Ureter (tissue), 1 donor: ENCODE measurements around the gene RGS12. TPM values are rescaled to one million over a fixed set of nuclear protein-coding genes. Genes with fewer than 3 reads are reported as not detected.

ENCODE experiments used
- DNase-seq: peaks from one replicate; pipeline ENCODE4 v3.0.0-alpha.2; 2020; ENCODE audit warnings: low spot score
- total RNA-seq: library from RNA; stranded (reverse); gene quantifications from one replicate; pipeline ENCODE4 v1.2.4, GENCODE V29; 2023
- donor health status: DM: yes; HTN: yes; CAD: no.

Gene RGS12
- total RNA-seq, 1 donor from 2014 or later = 50.8 TPM

DNA sequence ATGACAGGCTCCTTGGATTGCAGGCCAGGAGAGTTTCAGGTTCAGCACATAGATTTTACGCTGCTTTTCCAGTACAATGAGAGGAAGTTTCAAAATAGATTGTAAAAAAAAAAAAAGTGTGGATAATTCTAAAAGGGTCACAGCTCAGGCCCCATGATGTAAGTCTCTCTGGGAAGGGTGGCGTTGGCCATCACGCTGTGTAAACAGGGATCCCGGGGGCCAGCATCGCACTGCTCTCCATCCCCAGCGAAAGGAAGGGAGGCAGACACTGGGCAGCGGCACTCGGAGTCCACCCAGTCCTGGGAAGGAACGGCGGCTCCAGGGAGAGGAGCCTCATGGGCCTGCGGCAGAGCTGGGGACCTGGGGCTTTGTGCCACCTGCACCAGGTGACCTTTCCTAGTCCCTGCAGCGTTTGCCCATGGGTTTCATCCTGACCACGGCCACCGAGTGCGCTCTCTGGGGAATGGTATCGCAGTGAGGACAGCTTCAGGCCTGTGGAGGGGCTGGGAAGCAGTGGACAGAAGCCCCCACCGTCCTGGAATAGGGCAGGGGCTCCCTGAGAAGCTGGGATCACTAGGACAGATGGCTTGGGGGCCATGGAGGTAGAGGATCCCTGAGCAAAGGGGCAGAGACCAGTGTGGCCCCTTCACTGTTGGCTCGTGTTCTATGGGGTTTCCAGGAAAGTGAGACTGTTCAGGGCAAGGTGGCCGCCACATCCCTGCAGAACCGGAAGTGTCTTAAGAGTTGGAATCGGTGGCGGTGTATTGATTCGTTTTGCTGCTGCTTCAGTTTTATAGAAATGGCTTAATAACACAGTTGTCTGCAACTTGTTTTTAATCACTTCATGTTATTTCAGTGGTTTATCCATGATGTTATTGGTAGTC is 38.9 kb downstream of the RGS12 start:
- DNase-seq = peak; percentile 34

DNA sequence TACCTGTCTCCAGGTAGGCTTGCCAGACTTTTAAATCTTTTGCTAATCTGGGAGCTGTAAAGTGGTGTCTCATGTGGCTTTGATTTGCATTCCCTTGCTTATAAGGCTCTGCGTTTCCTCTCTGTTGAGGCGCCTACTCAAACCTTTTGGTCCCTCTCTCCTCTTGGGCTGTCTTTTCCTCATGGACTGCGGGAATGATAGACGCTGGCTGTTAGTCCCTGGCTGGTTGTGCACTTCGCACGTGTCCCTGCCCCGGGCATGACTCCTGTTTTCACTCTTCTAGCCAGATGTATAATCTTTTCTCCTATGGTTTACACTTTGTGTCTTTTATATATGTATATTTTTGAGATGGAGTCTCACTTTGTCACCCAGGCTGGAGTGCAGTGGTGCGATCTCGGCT is 39.7 kb downstream of the RGS12 start:
- peak; percentile 10 for DNase-seq

DNA sequence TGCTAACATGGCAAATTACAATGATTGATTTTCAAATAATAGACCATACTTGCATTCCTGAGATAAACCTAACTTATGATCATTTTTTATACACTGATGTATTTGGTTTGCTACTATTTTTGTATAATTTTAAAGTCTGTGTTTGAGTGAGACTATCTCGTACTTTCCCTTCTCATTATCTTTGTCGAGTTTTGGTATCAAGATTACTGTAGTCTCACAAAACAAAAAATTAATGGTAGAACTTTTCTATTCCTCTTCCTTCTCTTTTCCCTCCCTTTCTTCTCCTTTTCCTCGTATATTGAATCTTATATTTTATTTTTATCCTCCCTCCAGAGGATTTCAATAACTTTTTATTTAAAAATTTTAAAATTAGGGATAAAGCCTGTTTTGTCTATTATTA is 41.5 kb downstream of the RGS12 start:
- no peak for DNase-seq

DNA sequence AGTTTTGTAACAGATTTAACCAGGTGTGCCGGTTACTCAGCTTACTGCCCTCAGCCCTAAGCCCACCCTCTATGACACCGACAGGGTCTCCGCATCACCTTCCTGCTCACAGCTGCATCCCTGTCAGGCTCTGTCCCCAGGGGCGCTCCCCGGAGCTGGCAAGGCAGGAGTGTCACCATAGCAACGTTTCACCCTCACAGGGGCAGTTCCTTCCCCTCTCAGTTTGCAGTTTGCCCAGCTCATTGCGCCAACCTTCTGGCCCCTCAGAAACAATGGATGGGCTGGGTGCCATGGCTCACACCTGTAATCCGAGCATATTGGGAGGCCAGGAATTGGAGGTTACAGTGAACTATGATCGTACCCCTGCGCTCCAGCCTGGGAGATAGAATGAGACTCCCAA is 42.6 kb downstream of the RGS12 start:
- DNase-seq = no peak

DNA sequence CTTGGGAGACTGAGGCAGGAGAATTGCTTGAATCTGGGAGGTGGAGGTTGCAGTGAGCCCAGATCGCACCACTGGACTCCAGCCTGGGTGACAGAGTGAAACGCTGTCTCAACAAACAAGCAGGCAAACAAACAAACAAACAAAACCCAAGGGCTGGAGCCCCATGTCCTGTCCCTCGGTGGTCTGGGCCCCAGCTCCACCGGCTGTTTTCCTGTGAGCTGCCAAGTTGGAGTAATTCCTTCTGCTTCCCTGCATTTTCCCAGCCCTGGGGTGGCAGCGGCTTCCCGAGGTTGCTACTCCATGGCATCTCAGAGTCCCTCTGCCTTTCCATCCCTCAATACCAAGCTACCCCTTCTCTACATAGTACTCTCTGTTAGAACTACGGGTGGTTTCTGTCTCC is 43.2 kb downstream of the RGS12 start:
- no peak for DNase-seq

DNA sequence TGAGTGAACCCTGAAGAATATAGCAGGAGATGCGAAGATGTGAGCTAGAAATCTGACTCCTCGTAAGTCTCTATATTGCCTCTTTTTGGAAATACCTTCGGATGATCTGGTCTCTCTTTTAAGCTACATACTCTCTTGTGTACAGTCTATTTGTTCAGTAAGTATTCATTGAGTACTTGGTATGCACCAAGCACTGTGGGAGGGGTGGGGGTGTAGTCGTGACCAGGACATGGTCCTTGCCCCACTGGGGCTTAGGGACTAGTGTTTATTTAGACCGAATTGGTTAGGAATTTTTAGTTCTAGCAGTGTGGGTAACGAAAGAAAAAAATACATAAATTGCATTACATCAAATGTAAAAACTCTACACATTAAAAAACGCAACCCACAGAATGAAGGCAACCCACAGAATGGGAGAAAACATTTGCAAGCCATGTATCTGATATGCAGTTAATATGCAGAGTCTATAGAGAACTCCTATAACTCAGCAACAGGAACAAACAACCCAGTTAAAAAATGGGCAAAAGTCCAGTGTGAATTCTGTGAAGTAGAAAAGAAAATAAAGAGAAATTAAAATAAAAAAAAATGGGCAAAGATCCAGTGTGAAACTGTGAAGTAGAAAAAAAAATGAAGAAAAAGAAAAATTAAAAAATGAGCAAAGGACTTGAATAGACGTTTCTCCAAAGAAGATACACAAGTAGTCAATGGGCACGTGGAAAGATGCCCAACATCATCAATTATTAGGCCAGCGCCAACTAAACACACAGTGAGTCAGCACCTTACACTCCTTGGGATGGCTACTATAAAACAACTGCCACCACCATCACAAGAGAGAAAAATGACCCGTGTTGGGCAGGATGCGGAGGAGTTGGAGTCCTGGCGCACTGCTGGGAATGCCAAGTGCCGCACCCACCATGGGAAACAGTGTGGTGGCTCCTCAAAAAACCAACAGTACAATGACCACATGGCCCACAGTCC is 43.8 kb downstream of the RGS12 start:
- DNase-seq = no peak

DNA sequence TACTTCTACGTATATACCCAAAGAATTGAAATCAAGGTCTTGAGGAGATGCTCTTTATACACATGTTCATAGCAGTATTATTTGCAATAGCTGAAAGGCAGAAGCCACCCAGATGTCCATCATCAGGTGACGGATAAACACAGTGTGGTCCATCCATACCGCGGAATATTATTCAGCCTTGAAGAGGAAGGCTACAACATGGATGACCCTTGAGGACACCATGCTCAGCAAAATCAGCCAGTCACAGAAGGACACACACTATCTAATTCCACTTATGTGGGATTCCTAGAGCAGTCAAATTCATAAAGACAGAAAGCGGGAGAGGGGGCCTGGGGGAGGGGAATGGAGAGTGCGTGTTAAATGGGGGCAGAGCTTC is 44.5 kb downstream of the RGS12 start:
- peak; percentile 6 for DNase-seq

DNA sequence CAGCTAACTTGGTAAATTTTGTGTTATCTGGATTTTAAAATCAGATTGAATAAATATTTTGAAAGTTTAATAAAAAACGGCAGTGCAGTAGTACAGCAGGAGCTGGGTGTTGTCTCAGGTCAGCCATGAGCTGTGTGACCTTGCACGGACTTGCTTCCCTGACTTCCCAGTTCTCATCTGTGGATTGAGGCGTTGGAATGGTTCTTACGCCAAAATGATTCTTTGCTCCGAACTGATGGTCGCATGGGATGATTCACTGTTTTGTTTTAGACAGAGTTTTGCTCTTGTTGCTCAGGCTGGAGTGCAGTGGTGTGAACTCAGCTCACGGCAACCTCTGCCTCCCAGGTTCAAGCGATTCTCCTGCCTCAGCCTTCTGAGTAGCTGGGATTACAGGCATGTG is 45.0 kb downstream of the RGS12 start:
- no peak for DNase-seq

DNA sequence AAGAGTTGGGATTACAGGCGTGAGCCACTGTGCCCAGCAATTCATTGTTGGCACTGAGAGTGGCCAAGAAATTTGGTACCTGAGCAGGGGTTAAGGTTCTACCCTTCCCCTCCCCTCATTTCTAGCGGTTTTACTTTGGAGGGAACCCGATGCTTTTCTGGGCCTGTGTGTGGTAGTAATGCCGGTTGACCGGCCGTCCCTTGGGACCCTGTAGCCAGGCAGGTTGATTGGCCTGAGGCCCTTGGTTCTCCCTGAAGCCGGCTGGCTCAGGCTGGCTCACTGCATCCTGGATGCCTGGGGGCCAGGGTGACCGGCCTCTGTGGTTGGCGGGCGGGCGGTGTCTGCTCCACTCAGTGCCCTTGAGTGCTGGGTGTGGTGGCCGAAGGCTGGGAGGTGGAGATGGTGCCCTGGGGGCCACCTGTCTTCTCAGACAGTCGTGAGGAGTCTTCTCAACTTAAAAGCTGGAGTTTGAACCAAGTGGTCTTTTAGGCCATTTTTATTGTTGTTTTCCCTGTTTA is 45.6 kb downstream of the RGS12 start:
- no peak for DNase-seq

DNA sequence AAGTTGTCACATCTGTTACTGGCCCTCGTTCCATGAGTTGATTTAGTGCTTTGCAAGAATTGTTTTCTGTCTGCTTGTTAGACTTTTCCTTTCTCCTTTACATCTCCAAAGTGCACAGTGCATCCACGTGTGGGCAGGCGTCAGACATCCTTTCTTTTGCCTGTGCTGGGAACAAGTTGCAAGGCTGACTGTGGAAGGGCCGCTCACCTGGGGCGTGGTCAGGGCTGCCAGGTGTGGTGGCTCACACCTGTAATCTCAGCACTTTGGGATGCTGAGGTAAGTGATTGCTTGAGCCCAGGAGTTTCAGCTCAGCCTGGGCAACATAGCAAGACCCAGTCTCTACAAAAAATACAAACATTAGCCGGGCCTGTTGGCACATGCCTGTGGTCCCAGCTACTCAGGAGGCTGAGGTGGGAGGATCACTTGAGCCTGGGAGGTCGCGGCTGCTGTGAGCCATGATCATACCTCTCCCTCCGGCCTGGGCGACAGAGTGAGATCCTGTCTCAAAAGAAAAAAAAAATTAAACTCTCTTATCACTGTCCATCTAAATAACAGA is 46.2 kb downstream of the RGS12 start:
- DNase-seq = peak; percentile 12

DNA sequence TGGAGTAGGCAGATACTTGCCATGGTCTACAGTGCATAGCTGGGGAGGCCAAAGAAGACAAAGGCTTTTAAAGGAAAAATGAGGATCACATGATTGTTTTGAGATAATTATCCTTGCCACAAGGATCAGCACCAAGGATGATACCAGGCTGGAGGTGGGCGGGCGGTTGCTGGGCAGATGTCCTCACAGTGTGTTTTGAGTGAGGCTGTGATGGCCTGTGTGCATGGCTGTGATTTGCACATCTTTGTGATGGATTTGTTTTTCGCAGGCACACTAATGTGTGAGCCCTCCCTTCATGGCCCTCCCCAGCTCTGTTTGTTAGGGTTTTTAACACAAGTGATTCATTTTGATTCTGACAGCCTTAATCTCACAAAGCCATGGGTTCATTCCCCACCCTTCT is 46.8 kb downstream of the RGS12 start:
- peak; percentile 31 for DNase-seq

DNA sequence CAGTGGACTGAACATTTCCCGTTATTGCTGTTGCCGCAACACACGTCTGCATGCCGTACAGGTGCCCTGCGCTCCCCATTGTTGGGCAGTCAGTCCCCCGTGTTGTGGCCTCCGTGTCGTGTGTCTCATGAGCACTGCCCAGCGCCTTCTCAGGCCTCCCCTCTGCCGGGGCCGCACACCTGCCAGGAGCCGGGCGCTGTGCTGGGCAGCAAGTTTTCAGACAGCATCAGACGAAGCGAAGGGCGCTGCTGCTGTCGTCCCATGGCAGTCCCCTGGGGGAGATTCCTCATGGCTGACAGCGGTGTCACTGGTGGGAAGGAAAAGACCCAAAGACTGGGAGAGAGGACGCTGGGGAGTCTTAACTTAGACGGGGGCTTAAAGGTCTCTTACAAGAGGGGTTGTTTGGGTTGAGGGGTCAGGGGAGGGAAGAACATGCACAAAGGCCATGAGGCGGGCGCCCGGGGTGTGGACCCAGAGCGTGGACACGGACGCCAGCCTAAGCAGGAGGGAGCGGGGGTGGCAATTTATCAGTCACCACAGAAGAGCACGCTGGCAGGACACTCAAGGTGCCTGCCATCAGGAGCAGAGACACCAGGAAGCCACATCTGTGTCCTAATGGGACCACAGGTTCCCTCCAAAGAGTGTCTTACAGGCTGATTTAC is 47.3 kb downstream of the RGS12 start:
- peak; percentile 40 for DNase-seq

DNA sequence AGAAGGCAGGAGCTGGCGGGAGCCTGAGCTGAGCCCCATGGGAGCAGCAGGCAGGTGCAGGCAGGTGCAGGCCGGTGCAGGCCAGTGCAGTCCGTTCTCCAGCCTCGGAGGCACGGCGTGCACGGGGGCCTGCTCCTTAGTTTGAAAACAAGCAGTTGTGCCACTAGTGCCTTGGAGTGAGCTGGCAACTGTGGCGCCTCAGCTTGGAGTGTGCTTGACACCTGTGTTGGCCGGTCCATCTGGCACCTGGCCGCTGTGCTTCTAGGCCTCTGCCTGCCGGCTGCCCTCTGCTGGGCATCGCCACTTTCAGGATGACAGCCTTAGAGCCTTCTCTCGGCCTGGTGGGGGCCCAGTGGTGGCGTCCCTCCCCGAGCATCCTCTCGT is 47.9 kb downstream of the RGS12 start:
- DNase-seq = peak; percentile 37

DNA sequence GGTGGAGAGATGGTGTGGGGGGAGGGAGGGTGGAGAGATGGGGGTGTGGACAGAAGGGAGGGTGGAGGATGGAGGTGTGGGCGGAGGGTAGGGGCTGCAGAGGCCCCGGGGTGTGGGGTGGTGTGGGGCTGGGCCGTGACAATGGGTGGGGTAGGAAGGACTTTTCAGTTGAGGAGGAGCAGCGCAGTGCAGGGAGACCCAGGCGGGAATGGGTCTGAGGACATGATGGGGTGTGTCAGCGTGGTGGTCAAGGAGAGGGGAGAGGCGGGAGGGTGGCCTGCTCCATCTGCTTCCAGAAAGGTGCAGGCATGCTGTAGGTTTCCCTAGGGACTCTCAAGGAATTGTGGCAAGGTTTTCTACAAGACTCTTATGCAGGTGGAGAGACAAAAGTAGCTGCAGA is 48.9 kb downstream of the RGS12 start:
- DNase-seq = peak; percentile 23

DNA sequence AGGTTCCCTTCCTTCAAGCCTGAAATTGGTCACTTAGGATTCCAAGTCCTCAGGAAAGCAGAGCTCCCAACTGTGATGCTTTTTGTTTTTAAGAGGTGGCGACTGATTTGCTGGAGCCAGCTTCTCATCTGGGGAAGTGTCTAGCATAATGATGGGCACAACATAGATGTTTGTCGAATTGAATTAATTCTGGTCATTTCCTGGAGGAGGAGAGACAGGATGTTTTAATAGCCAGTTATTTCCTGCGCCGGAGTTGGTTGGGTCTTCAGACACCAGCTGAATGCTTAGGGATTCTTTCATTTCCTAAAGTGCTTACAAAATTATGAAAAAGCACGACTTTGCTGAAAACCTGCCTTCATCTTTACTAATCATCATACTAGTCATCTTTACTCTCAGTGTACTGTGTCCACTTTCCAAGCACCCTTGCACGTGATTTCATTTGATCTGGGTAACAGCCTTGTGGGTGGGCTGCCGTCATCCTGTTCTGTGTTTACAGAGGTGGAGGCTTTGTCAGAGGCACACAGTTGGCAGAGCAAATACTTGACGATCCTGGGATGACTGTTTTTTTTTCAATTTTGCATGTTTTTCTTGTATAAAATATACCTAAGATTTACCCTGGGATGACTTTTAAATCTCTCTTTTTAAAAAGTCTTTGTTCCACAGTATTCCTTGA is 49.5 kb downstream of the RGS12 start:
- DNase-seq = no peak

Other genes starting within 250 kb of the RGS12 start
- not detected for gene HTT-AS, start 218.5 kb upstream of the RGS12 start, total RNA-seq
- gene HTT, start 218.3 kb upstream of the RGS12 start, total RNA-seq = 109 TPM
- 1.7 TPM for gene MSANTD1, start 43.9 kb upstream of the RGS12 start, total RNA-seq
- gene HGFAC, start 148.9 kb downstream of the RGS12 start, total RNA-seq = not detected
- 4.5 TPM for gene DOK7, start 170.3 kb downstream of the RGS12 start, total RNA-seq
- gene LRPAP1, start 239.4 kb downstream of the RGS12 start, total RNA-seq = 145 TPM